Measurements from ENCODE around the gene FBXW11. TPM values are rescaled to one million over a fixed set of nuclear protein-coding genes. Genes with fewer than 3 reads are reported as not detected.
A peak's percentile ranks its signal among the peaks of the same experiment; 100 is the strongest.
"Not testable (repeated sequence)": the region's sequence is repeated elsewhere in the genome, so short reads cannot be mapped to it uniquely, and the experiment has no call there.

FBXW11 gene
- total RNA-seq, 1 donor from 2014 or later: 84.0 TPM

- no peak for DNase-seq
Observed at GRCh38 chr5:171981847-171982246, 24.6 kb downstream of the FBXW11 start.

GRCh38 chr5:171980792-171981191 is 25.6 kb downstream of the FBXW11 start:
- DNase-seq: no peak

- DNase-seq: no peak
Observed at GRCh38 chr5:171979606-171980005, 26.8 kb downstream of the FBXW11 start.

- DNase-seq: no peak
Observed at GRCh38 chr5:171978519-171978918, 27.9 kb downstream of the FBXW11 start.

GRCh38 chr5:171978016-171978415 is 28.4 kb downstream of the FBXW11 start:
- DNase-seq: no peak

GRCh38 chr5:171977244-171977950 is 29.0 kb downstream of the FBXW11 start:
- DNase-seq: not testable (repeated sequence)

- peak; percentile 32 for DNase-seq
Observed at GRCh38 chr5:171975877-171976667, 30.4 kb downstream of the FBXW11 start.

- DNase-seq: no peak
Observed at GRCh38 chr5:171975262-171975876, 31.1 kb downstream of the FBXW11 start.

GRCh38 chr5:171970826-171971225 is 35.6 kb downstream of the FBXW11 start:
- DNase-seq: no peak

GRCh38 chr5:171969288-171969880 is 37.1 kb downstream of the FBXW11 start:
- DNase-seq: no peak

- DNase-seq: no peak
Observed at GRCh38 chr5:171968531-171968930, 37.9 kb downstream of the FBXW11 start.

- no peak for DNase-seq
Observed at GRCh38 chr5:171966964-171967363, 39.5 kb downstream of the FBXW11 start.

GRCh38 chr5:171966270-171966669 is 40.2 kb downstream of the FBXW11 start:
- no peak for DNase-seq

GRCh38 chr5:171965745-171966144 is 40.7 kb downstream of the FBXW11 start:
- no peak for DNase-seq

- DNase-seq: no peak
Observed at GRCh38 chr5:171963416-171963815, 43.0 kb downstream of the FBXW11 start.

GRCh38 chr5:171961117-171961516 is 45.3 kb downstream of the FBXW11 start:
- DNase-seq: no peak

- DNase-seq: no peak
Observed at GRCh38 chr5:171957591-171958251, 48.7 kb downstream of the FBXW11 start.

- DNase-seq: peak; percentile 58
Observed at GRCh38 chr5:171956887-171957495, 49.4 kb downstream of the FBXW11 start.

GRCh38 chr5:171956314-171956713 is 50.1 kb downstream of the FBXW11 start:
- DNase-seq: no peak

- no peak for DNase-seq
Observed at GRCh38 chr5:171955761-171956160, 50.7 kb downstream of the FBXW11 start.

- DNase-seq: no peak
Observed at GRCh38 chr5:171954721-171955120, 51.7 kb downstream of the FBXW11 start.
